Muscle of back (tissue), 10 donors: ENCODE results near the gene KRTAP9-9. TPM values are rescaled to one million over a fixed set of nuclear protein-coding genes. Genes with fewer than 3 reads are reported as not detected.

Experiments
- polyA plus RNA-seq, 10 donors: library from polyadenylated mRNA; unstranded; fragments of 120-200 nt; gene quantifications; one replicate each; pipeline ENCODE4 v1.2.1, GENCODE V29; 2013; ENCODE audit not compliant: insufficient read length in 10 of 10

Gene KRTAP9-9
- polyA plus RNA-seq, 10 donors, result not detected

Other genes with a start within 250 kb of the KRTAP9-9 start
- gene KRTAP3-1, start 246.3 kb upstream of the KRTAP9-9 start, polyA plus RNA-seq, result not detected
- not detected for gene KRTAP1-5, start 228.2 kb upstream of the KRTAP9-9 start, polyA plus RNA-seq
- not detected for gene KRTAP1-4, start 225.2 kb upstream of the KRTAP9-9 start, polyA plus RNA-seq
- gene KRTAP1-3, start 220.5 kb upstream of the KRTAP9-9 start, polyA plus RNA-seq, result under 1 TPM in 1 of 10 donors, not detected in 9; 0.25 TPM
- gene KRTAP1-1, start 213.9 kb upstream of the KRTAP9-9 start, polyA plus RNA-seq, result not detected
- not detected for gene KRTAP2-1, start 208.1 kb upstream of the KRTAP9-9 start, polyA plus RNA-seq
- not detected for gene KRTAP2-2, start 200.2 kb upstream of the KRTAP9-9 start, polyA plus RNA-seq
- not detected for gene KRTAP2-3, start 195.3 kb upstream of the KRTAP9-9 start, polyA plus RNA-seq
- not detected for gene KRTAP2-4, start 189.5 kb upstream of the KRTAP9-9 start, polyA plus RNA-seq
- not detected for gene KRTAP4-7, start 171.2 kb upstream of the KRTAP9-9 start, polyA plus RNA-seq
- not detected for gene KRTAP4-8, start 157.2 kb upstream of the KRTAP9-9 start, polyA plus RNA-seq
- not detected for gene KRTAP4-16, start 153.2 kb upstream of the KRTAP9-9 start, polyA plus RNA-seq
- not detected for gene KRTAP4-9, start 150.0 kb upstream of the KRTAP9-9 start, polyA plus RNA-seq
- gene KRTAP4-11, start 137.0 kb upstream of the KRTAP9-9 start, polyA plus RNA-seq, result not detected
- gene KRTAP4-12, start 131.2 kb upstream of the KRTAP9-9 start, polyA plus RNA-seq, result not detected
- not detected for gene KRTAP4-6, start 114.8 kb upstream of the KRTAP9-9 start, polyA plus RNA-seq
- gene KRTAP4-5, start 105.6 kb upstream of the KRTAP9-9 start, polyA plus RNA-seq, result not detected
- gene KRTAP4-4, start 94.6 kb upstream of the KRTAP9-9 start, polyA plus RNA-seq, result not detected
- gene KRTAP4-3, start 87.2 kb upstream of the KRTAP9-9 start, polyA plus RNA-seq, result not detected
- not detected for gene KRTAP4-2, start 77.2 kb upstream of the KRTAP9-9 start, polyA plus RNA-seq
- gene KRTAP4-1, start 70.5 kb upstream of the KRTAP9-9 start, polyA plus RNA-seq, result not detected
- not detected for gene KRTAP9-1, start 65.5 kb upstream of the KRTAP9-9 start, polyA plus RNA-seq
- not detected for gene KRTAP9-2, start 28.7 kb upstream of the KRTAP9-9 start, polyA plus RNA-seq
- not detected for gene KRTAP9-3, start 22.9 kb upstream of the KRTAP9-9 start, polyA plus RNA-seq
- gene KRTAP9-8, start 17.4 kb upstream of the KRTAP9-9 start, polyA plus RNA-seq, result not detected
- gene KRTAP9-4, start 5.7 kb upstream of the KRTAP9-9 start, polyA plus RNA-seq, result not detected
- gene KRTAP9-6, start 10.0 kb downstream of the KRTAP9-9 start, polyA plus RNA-seq, result under 1 TPM in 5 of 10 donors, not detected in 5; 0.15 to 0.30 (median 0.27) TPM
- gene KRTAP9-7, start 20.3 kb downstream of the KRTAP9-9 start, polyA plus RNA-seq, result not detected
- not detected for gene KRTAP29-1, start 47.5 kb downstream of the KRTAP9-9 start, polyA plus RNA-seq
- gene KRTAP16-1, start 53.9 kb downstream of the KRTAP9-9 start, polyA plus RNA-seq, result not detected
- not detected for gene KRTAP17-1, start 60.3 kb downstream of the KRTAP9-9 start, polyA plus RNA-seq
- not detected for gene KRT33A, start 95.4 kb downstream of the KRTAP9-9 start, polyA plus RNA-seq
- under 1 TPM in 6 of 10 donors, not detected in 4; 0.09 to 0.26 (median 0.18) TPM for gene KRT33B, start 114.4 kb downstream of the KRTAP9-9 start, polyA plus RNA-seq
- under 1 TPM in 1 of 10 donors, not detected in 9; 0.12 TPM for gene KRT34, start 126.9 kb downstream of the KRTAP9-9 start, polyA plus RNA-seq
- gene KRT31, start 142.2 kb downstream of the KRTAP9-9 start, polyA plus RNA-seq, result 1 to 10 TPM; 3.3 to 6.5 (median 4.7) TPM
- not detected for gene KRT37, start 169.2 kb downstream of the KRTAP9-9 start, polyA plus RNA-seq
- gene KRT38, start 185.6 kb downstream of the KRTAP9-9 start, polyA plus RNA-seq, result not detected
- under 1 TPM in 1 of 10 donors, not detected in 9; 0.11 TPM for gene KRT32, start 212.0 kb downstream of the KRTAP9-9 start, polyA plus RNA-seq
- not detected for gene KRT35, start 225.8 kb downstream of the KRTAP9-9 start, polyA plus RNA-seq
- gene KRT36, start 234.5 kb downstream of the KRTAP9-9 start, polyA plus RNA-seq, result not detected